Measurements from ENCODE around the gene APBB2. TPM values are rescaled to one million over a fixed set of nuclear protein-coding genes. Genes with fewer than 3 reads are reported as not detected.

APBB2 gene
- total and polyA plus RNA-seq, 10 of the 15 experiments (the other 5 are each of a cell fraction or from before 2014, with no cell fraction given): 2.7 to 24.6 (median 19.0) TPM

GRCh38 chr4:41014158-41014557 is 200.2 kb downstream of the APBB2 start:
- FAIRE-seq (no peak), ATAC-seq (no peak), DNase-seq (ENCODE audit: low read depth, low spot score) (no peak)
- intact Hi-C loops (cut with micrococcal nuclease; ENCODE audit: unreplicated experiment) (no loop called here), in situ Hi-C loops (cut with MboI) (no loop called here)
- Histone ChIP-seq H3K4me2 (ENCODE audit: control insufficient read depth, insufficient read depth) (no peak overlapping the region), H3K27me3 (replicated peaks in 1 of 2; ENCODE audit: control insufficient read depth in 2 of 2, insufficient read depth in 2 of 2, low read length in 1 of 2) (no peaks in the 10 kb centered on the region), H2AFZ (ENCODE audit: control insufficient read depth, low read depth, low read length) (no peak overlapping the region), H3K27ac (ENCODE audit: control insufficient read depth, insufficient read depth) (no peak overlapping the region), H3K9me3 (replicated peaks; ENCODE audit: control insufficient read depth, insufficient read depth, low read length) (no peaks in the 10 kb centered on the region), H3K36me3 (ENCODE audit: control insufficient read depth in 2 of 2, insufficient read depth in 2 of 2, low read length in 1 of 2) (no peaks in the 10 kb centered on the region), H3K9ac (ENCODE audit: control insufficient read depth, insufficient read depth, low read length) (no peak overlapping the region), H3K4me3 (no peak overlapping the region), H3K79me2 (ENCODE audit: control insufficient read depth, insufficient read depth, low read length) (no peaks in the 10 kb centered on the region), H4K20me1 (ENCODE audit: control insufficient read depth, insufficient read depth) (no peaks in the 10 kb centered on the region), H3K4me1 (ENCODE audit: control insufficient read depth, insufficient read depth, low read length) (no peaks in the 10 kb centered on the region)
- SMC1A ChIA-PET (ENCODE audit: uncharacterized antibody, unreplicated experiment): interaction anchor here (0.9 to 1.1 kb wide), 3 partner anchors 14 to 200 kb away, joined by 3 to 4 read pairs (median 3); partner anchors contain the start of gene APBB2
- TF ChIP-seq ATF7 (IDR thresholded peaks at IDR 0.05; ENCODE audit: low read depth): no peak
- TF ChIP-seq GABPA (IDR thresholded peaks at IDR 0.05; ENCODE audit: low read depth): no peak
- TF ChIP-seq ZNF687 (IDR thresholded peaks at IDR 0.05): no peak
- no peak for TF ChIP-seq ZBTB33 (IDR thresholded peaks at IDR 0.05)
- no peak for TF ChIP-seq EED (IDR thresholded peaks at IDR 0.05; ENCODE audit: low read depth)
- no peak for TF ChIP-seq HCFC1 (IDR thresholded peaks at IDR 0.05; ENCODE audit: low read length)
- TF ChIP-seq TCF12 (IDR thresholded peaks at IDR 0.05; ENCODE audit: low read depth, low read length): no peak
- no peak for TF ChIP-seq SMAD1 (IDR thresholded peaks at IDR 0.05; ENCODE audit: low read depth, partially characterized antibody)
- TF ChIP-seq SRF (IDR thresholded peaks at IDR 0.05; ENCODE audit: low read depth in 2 of 2, low read length in 2 of 2): no peak
- TF ChIP-seq BHLHE40 (IDR thresholded peaks at IDR 0.05; ENCODE audit: borderline replicate concordance in 1 of 2, low read depth in 2 of 2, low read length in 1 of 2): no peak
- no peak for TF ChIP-seq TCF3 (IDR thresholded peaks at IDR 0.05; ENCODE audit: borderline replicate concordance, insufficient read depth, low read depth, low read length)
- no peak for TF ChIP-seq SMAD5 (IDR thresholded peaks at IDR 0.05; ENCODE audit: low read depth)
- RAD21 ChIA-PET (ENCODE audit: unreplicated experiment): interaction anchor here (0.9 kb wide), 1 partner anchor 38 kb away, joined by 3 read pairs; no protein-coding TSS in a partner anchor
- POLR2A ChIA-PET: no interaction called here
- BruUV-seq (replicated peaks): no TSS peak
- CTCF ChIA-PET: interaction anchor here (1.7 kb wide), 1 partner anchor 198 kb away, joined by 4 read pairs; no protein-coding TSS in a partner anchor
- WGBS (ENCODE audit: insufficient coverage, insufficient replicate concordance, low lambda C conversion rate, missing lambda C conversion rate): 99% methylated on average over 7 of the region's 7 CpGs
